ENCODE measurements around the gene VWC2. TPM values are rescaled to one million over a fixed set of nuclear protein-coding genes. Genes with fewer than 3 reads are reported as not detected.

Gene VWC2
- total and polyA plus RNA-seq, 2 experiments from 2014 or later = 0.67 to 0.98 TPM

DNA sequence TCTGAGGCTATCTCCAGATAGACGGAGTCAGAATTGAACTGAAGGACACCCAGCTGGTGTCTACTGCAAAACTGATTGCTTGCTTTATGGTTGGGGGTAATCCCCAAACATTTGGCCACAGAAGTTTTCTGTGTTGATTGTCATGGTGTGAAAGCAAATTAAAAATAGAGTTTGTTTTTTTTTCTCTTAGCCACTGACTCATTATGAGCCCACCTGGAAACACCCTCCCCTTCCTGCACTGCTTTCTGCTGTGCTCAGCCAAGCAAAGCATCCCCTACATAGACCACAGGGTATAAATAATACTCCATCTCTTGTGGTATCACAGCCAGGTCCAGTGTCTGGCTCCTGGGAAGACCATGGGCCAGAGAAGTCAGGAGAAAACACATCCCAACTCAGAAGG is 6.5 kb upstream of the VWC2 start:
- no peak overlapping the region for H3K27ac ChIP-seq
- no peak for TF ChIP-seq CTCF (IDR thresholded peaks at IDR 0.05; ENCODE audit: low read depth, low read length)
- peaks cover 34% of the 10 kb centered on the region for H3K27me3 ChIP-seq
- no peaks in the 10 kb centered on the region for H3K9me3 ChIP-seq (ENCODE audit: low read depth)
- H3K4me3 ChIP-seq = no peak overlapping the region
- no peak for DNase-seq (ENCODE audit: low read depth in 1 of 2, low spot score in 1 of 2)
- no peaks in the 10 kb centered on the region for H3K4me1 ChIP-seq (ENCODE audit: low read depth)
- no peaks in the 10 kb centered on the region for H3K36me3 ChIP-seq

GRCh38 chr7:49767719-49768118 is 5.7 kb upstream of the VWC2 start:
- Histone ChIP-seq H3K9me3 (ENCODE audit: low read depth) (no peaks in the 10 kb centered on the region), H3K27me3 (peaks cover 42% of the 10 kb centered on the region), H3K4me1 (ENCODE audit: low read depth) (no peaks in the 10 kb centered on the region), H3K27ac (no peak overlapping the region), H3K36me3 (no peaks in the 10 kb centered on the region), H3K4me3 (no peak overlapping the region)
- DNase-seq (ENCODE audit: low read depth in 1 of 2, low spot score in 1 of 2) = no peak
- no peak for TF ChIP-seq CTCF (IDR thresholded peaks at IDR 0.05; ENCODE audit: low read depth, low read length)

DNA sequence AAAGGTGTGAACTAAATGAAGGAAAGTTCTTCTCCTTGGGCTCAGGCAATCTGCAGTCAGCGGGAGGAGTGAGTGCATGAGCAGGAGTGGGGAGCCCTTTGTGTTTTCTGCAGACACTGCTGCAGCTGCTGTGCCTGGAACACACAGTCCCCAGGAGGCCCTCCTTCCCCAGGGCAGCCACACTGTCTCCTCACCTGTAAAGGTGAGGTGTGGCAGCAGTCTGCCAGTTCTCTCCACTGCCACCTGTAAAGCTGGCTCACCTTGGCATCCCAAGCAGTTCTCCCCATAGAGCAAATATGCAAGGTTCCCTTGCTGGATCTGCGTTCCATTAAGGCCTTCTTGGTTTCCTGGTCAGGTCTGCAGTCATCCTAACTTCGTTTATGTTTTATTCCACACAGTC is 5.2 kb upstream of the VWC2 start:
- no peak for TF ChIP-seq CTCF (IDR thresholded peaks at IDR 0.05; ENCODE audit: low read depth, low read length)
- peaks cover 47% of the 10 kb centered on the region for H3K27me3 ChIP-seq
- no peak for DNase-seq (ENCODE audit: low read depth in 1 of 2, low spot score in 1 of 2)

DNA sequence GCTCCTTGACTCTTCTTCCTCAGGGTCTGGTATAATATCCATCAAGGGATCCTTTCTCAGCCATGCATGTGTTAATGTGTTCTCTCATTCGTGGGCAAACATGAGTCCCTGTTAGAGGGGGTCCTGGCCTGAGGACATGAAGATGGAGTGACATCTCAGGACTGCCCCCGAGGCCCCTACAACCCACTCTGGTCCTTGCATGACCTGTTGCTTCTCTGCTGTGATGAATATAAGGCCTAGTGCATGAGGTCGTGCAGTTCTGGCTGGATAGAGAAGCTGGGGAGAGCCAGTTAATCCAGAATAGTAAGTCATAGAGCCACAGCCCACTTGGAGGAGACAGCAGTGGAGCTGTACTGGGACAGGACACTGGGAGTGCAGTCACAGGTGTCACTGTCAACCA is 4.6 kb upstream of the VWC2 start:
- no peak for TF ChIP-seq CTCF (IDR thresholded peaks at IDR 0.05; ENCODE audit: low read depth, low read length)
- H3K9me3 ChIP-seq (ENCODE audit: low read depth) = no peaks in the 10 kb centered on the region
- H3K27ac ChIP-seq = no peak overlapping the region
- no peaks in the 10 kb centered on the region for H3K4me1 ChIP-seq (ENCODE audit: low read depth)
- peaks cover 53% of the 10 kb centered on the region for H3K27me3 ChIP-seq
- H3K36me3 ChIP-seq = no peaks in the 10 kb centered on the region
- H3K4me3 ChIP-seq = no peak overlapping the region
- no peak for DNase-seq (ENCODE audit: low read depth in 1 of 2, low spot score in 1 of 2)

More for the DNA sequence above, 5.2 kb upstream of the VWC2 start:
- H3K27ac ChIP-seq = no peak overlapping the region
- H3K4me3 ChIP-seq = no peak overlapping the region
- no peaks in the 10 kb centered on the region for H3K36me3 ChIP-seq
- no peaks in the 10 kb centered on the region for H3K9me3 ChIP-seq (ENCODE audit: low read depth)
- no peaks in the 10 kb centered on the region for H3K4me1 ChIP-seq (ENCODE audit: low read depth)

DNA sequence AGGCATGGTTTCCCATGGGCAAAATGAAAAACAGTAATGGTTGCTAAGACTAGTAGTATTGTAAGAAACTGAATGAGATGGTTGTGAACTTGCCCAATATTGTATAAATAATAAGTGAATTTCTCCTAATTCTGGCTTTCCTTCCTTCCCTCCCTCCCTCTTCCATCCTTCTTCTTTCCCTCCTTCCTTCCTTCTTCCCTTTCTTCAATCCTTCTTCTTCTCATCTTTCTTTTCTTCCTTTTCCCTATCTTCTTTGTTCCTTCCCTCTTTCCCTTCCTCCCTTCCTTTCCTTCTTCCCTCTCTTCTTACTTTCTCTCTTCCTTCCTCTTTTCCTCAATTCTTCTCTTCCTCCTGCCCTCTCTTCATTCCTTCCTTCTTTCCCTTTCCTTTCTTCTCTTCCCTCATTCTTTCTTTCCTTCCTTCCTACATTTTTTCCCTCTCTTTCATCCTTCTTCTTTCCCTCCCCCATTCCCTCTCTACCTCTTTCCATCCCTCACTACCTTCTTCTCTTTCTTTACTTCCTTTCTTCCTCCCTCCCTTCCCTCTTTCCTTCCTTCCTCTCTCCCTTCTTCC is 4.1 kb upstream of the VWC2 start:
- TF ChIP-seq CTCF (IDR thresholded peaks at IDR 0.05; ENCODE audit: low read depth, low read length) = no peak
- no peak for DNase-seq (ENCODE audit: low read depth in 1 of 2, low spot score in 1 of 2)
- Histone ChIP-seq H3K36me3 (no peaks in the 10 kb centered on the region), H3K4me3 (no peak overlapping the region), H3K27ac (no peak overlapping the region), H3K4me1 (ENCODE audit: low read depth) (no peaks in the 10 kb centered on the region), H3K9me3 (ENCODE audit: low read depth) (no peaks in the 10 kb centered on the region), H3K27me3 (peaks cover 58% of the 10 kb centered on the region)

All from cardiac muscle cell (in vitro differentiated cells and primary cell).